Erythroblast (primary cell): ENCODE data around the gene GPA33.

ENCODE experiments used
- GATA1 ChIP-seq: IDR thresholded peaks from 2 replicates; pipeline ENCODE4 v1.6.1; 2011; ENCODE audit warnings: low read depth, mild to moderate bottlenecking, control low read depth, low read length, moderate library complexity
- POLR2A ChIP-seq: IDR thresholded peaks from 2 replicates; pipeline ENCODE4 v1.6.1; 2011; ENCODE audit warnings: mild to moderate bottlenecking, low read length

GRCh38 chr1:167013108-167013929 is 76.9 kb downstream of the GPA33 start:
- TF ChIP-seq POLR2A (no peak), GATA1 (no peak)
